ENCODE results near the gene TRPM3. TPM values are rescaled to one million over a fixed set of nuclear protein-coding genes. Genes with fewer than 3 reads are reported as not detected.

Gene TRPM3
- total and polyA plus RNA-seq, 4 donors = 0.07 to 0.89 (median 0.67) TPM

DNA sequence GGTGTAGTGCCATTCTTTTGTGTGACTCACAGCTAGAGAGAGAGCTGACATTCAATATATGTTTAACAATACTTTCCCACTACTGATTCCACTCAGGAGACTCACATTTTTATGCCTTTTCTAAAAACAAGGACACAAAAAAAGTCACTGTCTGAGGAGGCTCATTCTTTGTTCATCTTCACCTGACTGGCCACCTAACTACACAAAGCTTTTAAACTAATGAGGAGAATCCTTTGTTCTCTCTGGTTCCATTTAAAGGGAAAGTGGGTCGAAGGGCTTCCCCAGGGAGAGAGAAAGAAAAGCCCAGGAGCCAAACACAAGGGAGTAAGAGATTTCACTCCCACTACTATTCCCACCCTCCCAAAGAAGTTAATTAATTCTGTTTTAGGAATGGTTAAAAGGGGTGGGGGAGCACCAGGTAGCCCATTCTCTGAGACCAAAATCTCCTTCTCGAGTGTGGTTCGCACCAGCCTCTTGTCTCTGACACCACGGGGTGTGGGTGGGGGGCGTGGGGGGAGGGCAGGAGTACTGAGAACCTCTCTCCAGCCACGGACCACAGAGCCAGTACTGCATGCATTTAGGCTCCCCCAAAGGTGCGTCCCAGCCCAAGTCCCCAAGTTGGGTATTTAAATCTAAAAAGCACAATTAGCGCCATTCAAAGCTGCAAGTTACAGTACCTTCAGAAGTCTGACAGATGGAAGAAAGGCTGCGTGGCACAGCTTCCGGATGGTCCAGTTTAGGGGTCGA is 747 bp downstream of the TRPM3 start (continued):
- no peak for TF ChIP-seq RXRA (IDR thresholded peaks at IDR 0.05)
- TF ChIP-seq, protein P1, sequence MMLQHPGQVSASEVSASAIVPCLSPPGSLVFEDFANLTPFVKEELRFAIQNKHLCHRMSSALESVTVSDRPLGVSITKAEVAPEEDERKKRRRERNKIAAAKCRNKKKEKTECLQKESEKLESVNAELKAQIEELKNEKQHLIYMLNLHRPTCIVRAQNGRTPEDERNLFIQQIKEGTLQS (IDR thresholded peaks at IDR 0.05) = no peak

DNA sequence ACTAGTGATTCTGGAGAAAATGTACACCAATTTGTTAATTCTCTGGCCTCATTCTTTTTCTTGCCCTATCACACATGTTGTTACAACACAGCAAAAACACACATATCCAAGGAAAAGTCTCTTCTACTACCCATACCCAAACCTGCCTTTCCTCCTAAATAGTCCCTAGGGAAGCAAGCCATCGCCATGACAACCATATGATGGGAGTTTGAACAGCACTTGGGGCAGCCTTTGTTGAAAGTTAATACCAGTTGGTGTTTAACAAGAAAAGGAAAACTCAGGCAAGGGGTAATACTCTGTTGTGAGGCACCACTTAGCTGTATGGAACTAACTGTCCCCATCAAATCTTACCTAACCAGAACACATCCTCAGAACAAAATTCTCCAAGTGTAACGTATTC is 1.7 kb downstream of the TRPM3 start:
- no peak overlapping the region for H3K27ac ChIP-seq (ENCODE audit: low read depth in 1 of 2, low read length in 2 of 2)
- no peak for TF ChIP-seq RXRA (IDR thresholded peaks at IDR 0.05)
- no peak for TF ChIP-seq YY1 (IDR thresholded peaks at IDR 0.05)
- TF ChIP-seq, protein P2, sequence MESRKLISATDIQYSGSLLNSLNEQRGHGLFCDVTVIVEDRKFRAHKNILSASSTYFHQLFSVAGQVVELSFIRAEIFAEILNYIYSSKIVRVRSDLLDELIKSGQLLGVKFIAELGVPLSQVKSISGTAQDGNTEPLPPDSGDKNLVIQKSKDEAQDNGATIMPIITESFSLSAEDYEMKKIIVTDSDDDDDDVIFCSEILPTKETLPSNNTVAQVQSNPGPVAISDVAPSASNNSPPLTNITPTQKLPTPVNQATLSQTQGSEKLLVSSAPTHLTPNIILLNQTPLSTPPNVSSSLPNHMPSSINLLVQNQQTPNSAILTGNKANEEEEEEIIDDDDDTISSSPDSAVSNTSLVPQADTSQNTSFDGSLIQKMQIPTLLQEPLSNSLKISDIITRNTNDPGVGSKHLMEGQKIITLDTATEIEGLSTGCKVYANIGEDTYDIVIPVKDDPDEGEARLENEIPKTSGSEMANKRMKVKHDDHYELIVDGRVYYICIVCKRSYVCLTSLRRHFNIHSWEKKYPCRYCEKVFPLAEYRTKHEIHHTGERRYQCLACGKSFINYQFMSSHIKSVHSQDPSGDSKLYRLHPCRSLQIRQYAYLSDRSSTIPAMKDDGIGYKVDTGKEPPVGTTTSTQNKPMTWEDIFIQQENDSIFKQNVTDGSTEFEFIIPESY (IDR thresholded peaks at IDR 0.05) = no peak
- TF ChIP-seq RAD21 (IDR thresholded peaks at IDR 0.05) = no peak
- TF ChIP-seq, protein P3, sequence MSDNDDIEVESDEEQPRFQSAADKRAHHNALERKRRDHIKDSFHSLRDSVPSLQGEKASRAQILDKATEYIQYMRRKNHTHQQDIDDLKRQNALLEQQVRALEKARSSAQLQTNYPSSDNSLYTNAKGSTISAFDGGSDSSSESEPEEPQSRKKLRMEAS (IDR thresholded peaks at IDR 0.05) = no peak
- TF ChIP-seq, protein P1 (IDR thresholded peaks at IDR 0.05) = no peak
- TF ChIP-seq, protein P4, sequence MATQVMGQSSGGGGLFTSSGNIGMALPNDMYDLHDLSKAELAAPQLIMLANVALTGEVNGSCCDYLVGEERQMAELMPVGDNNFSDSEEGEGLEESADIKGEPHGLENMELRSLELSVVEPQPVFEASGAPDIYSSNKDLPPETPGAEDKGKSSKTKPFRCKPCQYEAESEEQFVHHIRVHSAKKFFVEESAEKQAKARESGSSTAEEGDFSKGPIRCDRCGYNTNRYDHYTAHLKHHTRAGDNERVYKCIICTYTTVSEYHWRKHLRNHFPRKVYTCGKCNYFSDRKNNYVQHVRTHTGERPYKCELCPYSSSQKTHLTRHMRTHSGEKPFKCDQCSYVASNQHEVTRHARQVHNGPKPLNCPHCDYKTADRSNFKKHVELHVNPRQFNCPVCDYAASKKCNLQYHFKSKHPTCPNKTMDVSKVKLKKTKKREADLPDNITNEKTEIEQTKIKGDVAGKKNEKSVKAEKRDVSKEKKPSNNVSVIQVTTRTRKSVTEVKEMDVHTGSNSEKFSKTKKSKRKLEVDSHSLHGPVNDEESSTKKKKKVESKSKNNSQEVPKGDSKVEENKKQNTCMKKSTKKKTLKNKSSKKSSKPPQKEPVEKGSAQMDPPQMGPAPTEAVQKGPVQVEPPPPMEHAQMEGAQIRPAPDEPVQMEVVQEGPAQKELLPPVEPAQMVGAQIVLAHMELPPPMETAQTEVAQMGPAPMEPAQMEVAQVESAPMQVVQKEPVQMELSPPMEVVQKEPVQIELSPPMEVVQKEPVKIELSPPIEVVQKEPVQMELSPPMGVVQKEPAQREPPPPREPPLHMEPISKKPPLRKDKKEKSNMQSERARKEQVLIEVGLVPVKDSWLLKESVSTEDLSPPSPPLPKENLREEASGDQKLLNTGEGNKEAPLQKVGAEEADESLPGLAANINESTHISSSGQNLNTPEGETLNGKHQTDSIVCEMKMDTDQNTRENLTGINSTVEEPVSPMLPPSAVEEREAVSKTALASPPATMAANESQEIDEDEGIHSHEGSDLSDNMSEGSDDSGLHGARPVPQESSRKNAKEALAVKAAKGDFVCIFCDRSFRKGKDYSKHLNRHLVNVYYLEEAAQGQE (IDR thresholded peaks at IDR 0.05) = no peak
- TF ChIP-seq, protein P5, sequence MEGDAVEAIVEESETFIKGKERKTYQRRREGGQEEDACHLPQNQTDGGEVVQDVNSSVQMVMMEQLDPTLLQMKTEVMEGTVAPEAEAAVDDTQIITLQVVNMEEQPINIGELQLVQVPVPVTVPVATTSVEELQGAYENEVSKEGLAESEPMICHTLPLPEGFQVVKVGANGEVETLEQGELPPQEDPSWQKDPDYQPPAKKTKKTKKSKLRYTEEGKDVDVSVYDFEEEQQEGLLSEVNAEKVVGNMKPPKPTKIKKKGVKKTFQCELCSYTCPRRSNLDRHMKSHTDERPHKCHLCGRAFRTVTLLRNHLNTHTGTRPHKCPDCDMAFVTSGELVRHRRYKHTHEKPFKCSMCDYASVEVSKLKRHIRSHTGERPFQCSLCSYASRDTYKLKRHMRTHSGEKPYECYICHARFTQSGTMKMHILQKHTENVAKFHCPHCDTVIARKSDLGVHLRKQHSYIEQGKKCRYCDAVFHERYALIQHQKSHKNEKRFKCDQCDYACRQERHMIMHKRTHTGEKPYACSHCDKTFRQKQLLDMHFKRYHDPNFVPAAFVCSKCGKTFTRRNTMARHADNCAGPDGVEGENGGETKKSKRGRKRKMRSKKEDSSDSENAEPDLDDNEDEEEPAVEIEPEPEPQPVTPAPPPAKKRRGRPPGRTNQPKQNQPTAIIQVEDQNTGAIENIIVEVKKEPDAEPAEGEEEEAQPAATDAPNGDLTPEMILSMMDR (IDR thresholded peaks at IDR 0.05; ENCODE audit: low read depth, low read length, missing input control) = no peak
- no peak for TF ChIP-seq JUND (IDR thresholded peaks at IDR 0.05)
- no peak for TF ChIP-seq GABPA (IDR thresholded peaks at IDR 0.05 in 1 of 2, conservative IDR thresholded peaks at IDR 0.05 in 1 of 2)
- H3K36me3 ChIP-seq (ENCODE audit: control insufficient read depth in 4 of 4, insufficient read depth in 3 of 4, low read depth in 1 of 4, low read length in 3 of 4) = no peaks in the 10 kb centered on the region
- H3K9ac ChIP-seq (ENCODE audit: low read depth in 1 of 2, low read length in 2 of 2) = no peak overlapping the region
- no peaks in the 10 kb centered on the region for H3K27me3 ChIP-seq (ENCODE audit: control insufficient read depth in 4 of 4, insufficient read depth in 4 of 4, low read length in 3 of 4)
- DNase-seq (ENCODE audit: low spot score) = no peak
- 90% methylated on average over 2 of the region's 2 CpGs for WGBS
- H3K4me1 ChIP-seq (ENCODE audit: control insufficient read depth in 4 of 4, insufficient read depth in 4 of 4, low read length in 3 of 4) = peaks cover 0 to 11% (median 7%) of the 10 kb centered on the region in 4 donors
- H3K9me3 ChIP-seq (ENCODE audit: control insufficient read depth in 4 of 4, low read length in 3 of 4) = no peaks in the 10 kb centered on the region
- no peak overlapping the region for H3K4me3 ChIP-seq (ENCODE audit: low read depth in 1 of 3, low read length in 3 of 3)

Measured in liver (tissue), 9 donors.